A673 (cell line): ENCODE data around the gene TRIM65.

Experiments used
- CTCF ChIP-seq: fragments of 300-800, 200-600 bp; sonication (generic); conservative IDR thresholded peaks from 2 replicates; pipeline ENCODE4 v1.5.1; 2017; ENCODE audit warnings: low read depth, mild to moderate bottlenecking, antibody characterized with exemption, low read length, moderate library complexity, mixed read lengths
- EZH2 ChIP-seq: fragments of 200-600 bp; sonication (generic); IDR thresholded peaks from 2 replicates; pipeline ENCODE4 v1.6.1; 2017; ENCODE audit warnings: borderline replicate concordance, low read depth, mild to moderate bottlenecking, mixed read lengths, antibody characterized with exemption, low read length; ENCODE audit not compliant: poor library complexity, severe bottlenecking

- TF ChIP-seq EZH2 = no peak
- TF ChIP-seq CTCF = no peak
Observed at GRCh38 chr17:75920045-75920560, 23.4 kb upstream of the TRIM65 start.
